SK-N-MC (cell line): ENCODE measurements around the gene MBTPS2.

Source experiments
- DNase-seq: peaks from one replicate; pipeline ENCODE4 v3.0.0-alpha.2; 2011; ENCODE audit warnings: low read depth, low spot score
- H3K27ac ChIP-seq: fragments of 200-600 bp; sonication (generic); 2 replicates; pipeline ENCODE4 v1.5.1; 2016; ENCODE audit warnings: mixed run types
- H3K36me3 ChIP-seq: fragments of 200-600 bp; sonication (generic); 2 replicates; pipeline ENCODE4 v1.6.1; 2017; ENCODE audit warnings: antibody characterized with exemption, low read length, mixed read lengths; ENCODE audit not compliant: insufficient read depth
- H3K4me3 ChIP-seq: fragments of 200-600 bp; sonication (generic); 2 replicates; pipeline ENCODE4 v1.5.1; 2016
- H3K9ac ChIP-seq: fragments of 200-600 bp; sonication (generic); 2 replicates; pipeline ENCODE4 v1.8.0; 2017; ENCODE audit warnings: mixed run types, mixed read lengths; ENCODE audit not compliant: insufficient read length
- H3K9me3 ChIP-seq: fragments of 200-600 bp; sonication (generic); 2 replicates; pipeline ENCODE4 v1.6.1; 2017; ENCODE audit warnings: low read depth, mild to moderate bottlenecking, antibody characterized with exemption, low read length, moderate library complexity, mixed read lengths
- EZH2 ChIP-seq: fragments of 200-600 bp; sonication (generic); IDR thresholded peaks from one replicate; pipeline ENCODE4 v1.6.1; 2017; ENCODE audit warnings: antibody characterized with exemption
- FOXP2 ChIP-seq: optimal IDR thresholded peaks from 2 replicates; pipeline ENCODE3; 2011; ENCODE audit warnings: mild to moderate bottlenecking, moderate library complexity; ENCODE audit not compliant: insufficient read depth; ENCODE audit errors: extremely low read length, control extremely low read depth
- POLR2AphosphoS5 ChIP-seq: IDR thresholded peaks from 2 replicates; pipeline ENCODE4 v1.6.1; 2012; ENCODE audit warnings: mild to moderate bottlenecking, low read depth, low read length, borderline replicate concordance

MBTPS2 gene

DNA sequence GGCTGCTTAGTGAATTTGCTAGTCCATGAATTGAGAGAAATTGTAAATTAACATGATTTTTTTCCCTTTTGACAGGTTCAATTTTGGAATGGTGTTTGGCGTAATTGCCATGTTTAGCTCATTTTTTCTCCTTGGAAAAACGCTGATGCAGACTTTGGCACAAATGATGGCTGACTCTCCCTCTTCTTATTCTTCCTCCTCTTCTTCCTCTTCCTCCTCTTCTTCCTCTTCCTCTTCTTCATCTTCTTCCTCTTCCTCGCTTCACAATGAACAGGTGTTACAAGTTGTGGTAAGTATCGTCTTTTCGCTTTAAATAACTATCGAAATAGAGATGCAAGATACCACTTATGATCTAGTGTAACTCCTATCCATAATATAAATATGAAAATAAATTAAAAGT, 5.7 kb downstream of the MBTPS2 start:
- Histone ChIP-seq H3K9ac (no peak overlapping the region), H3K36me3 (peaks cover 16% of the 10 kb centered on the region; the same call in 1 of the 2 replicates), H3K9me3 (no peaks in the 10 kb centered on the region), H3K4me3 (no peak overlapping the region), H3K27ac (no peak overlapping the region)
- TF ChIP-seq FOXP2 (no peak), EZH2 (no peak), POLR2AphosphoS5 (no peak)
- DNase-seq = no peak

GRCh38 chrX:21847342-21847741, 7.9 kb downstream of the MBTPS2 start:
- TF ChIP-seq FOXP2 (no peak), POLR2AphosphoS5 (no peak), EZH2 (no peak)
- Histone ChIP-seq H3K36me3 (peaks cover 16% of the 10 kb centered on the region; the same call in 1 of the 2 replicates), H3K9me3 (no peaks in the 10 kb centered on the region), H3K4me3 (no peak overlapping the region), H3K27ac (no peak overlapping the region), H3K9ac (no peak overlapping the region)
- no peak for DNase-seq

GRCh38 chrX:21853578-21853977, 14.2 kb downstream of the MBTPS2 start:
- no peak for TF ChIP-seq EZH2
- TF ChIP-seq FOXP2 = no peak
- no peak for TF ChIP-seq POLR2AphosphoS5

DNA sequence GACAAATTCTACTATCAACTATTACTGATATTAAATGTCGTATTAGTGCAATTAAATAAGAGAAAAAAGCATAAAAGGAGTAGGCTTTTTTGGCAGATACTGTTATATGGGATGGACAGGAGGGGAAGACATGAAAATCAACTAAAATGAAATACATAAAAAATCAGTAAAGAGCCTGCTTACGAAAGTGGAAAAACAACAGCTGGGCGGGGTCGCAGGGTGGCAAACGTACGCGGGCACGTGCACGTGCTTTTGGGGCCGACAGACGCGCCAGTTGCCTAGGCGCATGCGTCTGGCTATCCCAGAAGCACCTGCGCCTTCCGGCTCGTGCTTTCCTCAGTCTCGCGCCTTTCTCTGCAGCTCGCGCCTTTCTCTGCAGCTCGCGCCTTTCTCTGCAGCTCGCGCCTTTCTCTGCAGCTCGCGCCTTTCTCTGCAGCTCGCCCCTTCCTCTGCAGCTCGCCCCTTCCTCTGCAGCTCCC, 16.6 kb downstream of the MBTPS2 start, which contains the start of gene YY2:
Gene YY2, plus strand, starts transcription at position 51 of the 479 bp plus-strand sequence. CDS start 498 bp downstream, outside the sequence.
- H3K27ac ChIP-seq = no peak within 1 kb of the TSS
- H3K4me3 ChIP-seq = no peak within 1 kb of the TSS
- H3K36me3 ChIP-seq = peaks cover 13% of the 10 kb centered on the region
- no peaks in the 10 kb centered on the region for H3K9me3 ChIP-seq
- no peak within 1 kb of the TSS for H3K9ac ChIP-seq
- TF ChIP-seq POLR2AphosphoS5 = no peak
- TF ChIP-seq EZH2 = no peak
- no peak for TF ChIP-seq FOXP2
- no peak for DNase-seq

More at GRCh38 chrX:21853578-21853977, 14.2 kb downstream of the MBTPS2 start:
- no peak for DNase-seq
- H3K4me3 ChIP-seq = no peak overlapping the region
- H3K9me3 ChIP-seq = no peaks in the 10 kb centered on the region
- H3K27ac ChIP-seq = no peak overlapping the region
- H3K9ac ChIP-seq = no peak overlapping the region
- H3K36me3 ChIP-seq = peaks cover 13% of the 10 kb centered on the region

DNA sequence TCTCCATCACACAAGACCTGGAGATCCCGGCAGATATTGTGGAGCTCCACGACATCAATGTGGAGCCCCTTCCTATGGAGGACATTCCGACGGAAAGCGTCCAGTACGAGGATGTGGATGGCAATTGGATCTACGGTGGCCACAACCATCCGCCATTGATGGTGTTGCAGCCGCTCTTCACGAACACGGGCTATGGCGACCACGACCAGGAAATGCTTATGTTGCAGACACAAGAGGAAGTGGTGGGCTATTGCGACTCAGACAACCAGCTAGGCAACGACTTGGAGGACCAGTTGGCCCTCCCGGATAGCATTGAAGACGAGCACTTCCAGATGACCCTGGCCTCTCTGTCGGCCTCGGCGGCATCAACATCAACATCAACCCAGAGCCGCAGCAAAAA, 17.1 kb downstream of the MBTPS2 start:
- DNase-seq = no peak

GRCh38 chrX:21863241-21863640, 23.8 kb downstream of the MBTPS2 start:
- Histone ChIP-seq H3K9me3 (no peaks in the 10 kb centered on the region), H3K4me3 (no peak overlapping the region), H3K27ac (no peak overlapping the region), H3K9ac (no peak overlapping the region), H3K36me3 (no peaks in the 10 kb centered on the region)
- TF ChIP-seq POLR2AphosphoS5 = no peak
- no peak for TF ChIP-seq EZH2
- no peak for TF ChIP-seq FOXP2
- no peak for DNase-seq

More for the DNA sequence above, 17.1 kb downstream of the MBTPS2 start:
- H3K36me3 ChIP-seq = peaks cover 13% of the 10 kb centered on the region
- TF ChIP-seq POLR2AphosphoS5 (no peak), EZH2 (no peak), FOXP2 (no peak)
- H3K9me3 ChIP-seq = no peaks in the 10 kb centered on the region
- H3K4me3 ChIP-seq = no peak overlapping the region
- H3K27ac ChIP-seq = no peak overlapping the region
- H3K9ac ChIP-seq = no peak overlapping the region

GRCh38 chrX:21865436-21865835, 26.0 kb downstream of the MBTPS2 start:
- Histone ChIP-seq H3K4me3 (no peak overlapping the region), H3K9me3 (no peaks in the 10 kb centered on the region), H3K9ac (no peak overlapping the region), H3K36me3 (no peaks in the 10 kb centered on the region), H3K27ac (no peak overlapping the region)
- no peak for DNase-seq
- TF ChIP-seq FOXP2 (no peak), POLR2AphosphoS5 (no peak), EZH2 (no peak)

- TF ChIP-seq EZH2 = no peak
- no peak for TF ChIP-seq POLR2AphosphoS5
- TF ChIP-seq FOXP2 = no peak
- Histone ChIP-seq H3K36me3 (no peaks in the 10 kb centered on the region), H3K27ac (no peak overlapping the region), H3K9me3 (no peaks in the 10 kb centered on the region), H3K4me3 (no peak overlapping the region), H3K9ac (no peak overlapping the region)
- no peak for DNase-seq
Observed at GRCh38 chrX:21870494-21870893, 31.1 kb downstream of the MBTPS2 start.
